Stomach smooth muscle (tissue), 2 donors: Measurements from ENCODE around the gene ARL6IP5.

Source experiments
- H3K27ac ChIP-seq: one replicate; pipeline ENCODE4 v1.7.0; 2013; ENCODE audit warnings: mild to moderate bottlenecking, low read length, inconsistent platforms
- H3K27me3 ChIP-seq, 2 donors: one replicate each; pipeline ENCODE4 v1.7.0; 2013; ENCODE audit warnings: low read length in 2 of 2; ENCODE audit not compliant: insufficient read depth in 2 of 2, control insufficient read depth in 1 of 2
- H3K36me3 ChIP-seq, 2 donors: one replicate each; pipeline ENCODE4 v1.7.0; 2013; ENCODE audit warnings: low read length in 2 of 2; ENCODE audit not compliant: control insufficient read depth in 2 of 2, insufficient read depth in 2 of 2
- H3K4me1 ChIP-seq: one replicate; pipeline ENCODE4 v1.7.0; 2013; ENCODE audit warnings: low read length; ENCODE audit not compliant: control insufficient read depth, insufficient read depth
- H3K4me3 ChIP-seq, 2 donors: one replicate each; pipeline ENCODE4 v1.7.0; 2013; ENCODE audit warnings: low read length in 2 of 2
- H3K9ac ChIP-seq, 2 donors: one replicate each; pipeline ENCODE4 v1.7.0; 2013; ENCODE audit warnings: low read length in 2 of 2, mild to moderate bottlenecking in 1 of 2
- H3K9me3 ChIP-seq, 2 donors: one replicate each; pipeline ENCODE4 v1.7.0; 2013; ENCODE audit warnings: low read length in 2 of 2; ENCODE audit not compliant: control insufficient read depth in 2 of 2
- donor health status: healthy.
- donor health status: Pancreatic carcinoma.

Gene ARL6IP5

GRCh38 chr3:69130689-69131088 is 46.0 kb downstream of the ARL6IP5 start:
- Histone ChIP-seq H3K36me3 (no peaks in the 10 kb centered on the region), H3K27ac (no peak overlapping the region), H3K9me3 (no peaks in the 10 kb centered on the region), H3K9ac (no peak overlapping the region), H3K4me3 (no peak overlapping the region), H3K4me1 (no peaks in the 10 kb centered on the region), H3K27me3 (no peaks in the 10 kb centered on the region)

GRCh38 chr3:69137005-69137404 is 52.3 kb downstream of the ARL6IP5 start:
- H3K27ac ChIP-seq, result no peak overlapping the region
- H3K27me3 ChIP-seq, result no peaks in the 10 kb centered on the region
- H3K9me3 ChIP-seq, result no peaks in the 10 kb centered on the region
- peaks cover under 1% of the 10 kb centered on the region for H3K4me1 ChIP-seq
- no peak overlapping the region for H3K9ac ChIP-seq
- no peak overlapping the region for H3K4me3 ChIP-seq
- no peaks in the 10 kb centered on the region for H3K36me3 ChIP-seq

GRCh38 chr3:69137412-69137811 is 52.7 kb downstream of the ARL6IP5 start:
- Histone ChIP-seq H3K27ac (no peak overlapping the region), H3K9ac (no peak overlapping the region), H3K36me3 (no peaks in the 10 kb centered on the region), H3K4me1 (peaks cover 4% of the 10 kb centered on the region), H3K9me3 (no peaks in the 10 kb centered on the region), H3K4me3 (no peak overlapping the region), H3K27me3 (no peaks in the 10 kb centered on the region)

GRCh38 chr3:69141313-69141712 is 56.6 kb downstream of the ARL6IP5 start:
- no peak overlapping the region for H3K27ac ChIP-seq
- no peak overlapping the region for H3K9ac ChIP-seq
- H3K4me3 ChIP-seq, result no peak overlapping the region
- peaks cover 4% of the 10 kb centered on the region for H3K4me1 ChIP-seq
- H3K27me3 ChIP-seq, result no peaks in the 10 kb centered on the region
- H3K9me3 ChIP-seq, result no peaks in the 10 kb centered on the region
- no peaks in the 10 kb centered on the region for H3K36me3 ChIP-seq

- H3K4me1 ChIP-seq, result peaks cover 4% of the 10 kb centered on the region
- H3K27ac ChIP-seq, result no peak overlapping the region
- H3K9me3 ChIP-seq, result no peaks in the 10 kb centered on the region
- H3K27me3 ChIP-seq, result no peaks in the 10 kb centered on the region
- H3K9ac ChIP-seq, result no peak overlapping the region
- no peaks in the 10 kb centered on the region for H3K36me3 ChIP-seq
- no peak overlapping the region for H3K4me3 ChIP-seq
Observed at GRCh38 chr3:69142090-69142489, 57.4 kb downstream of the ARL6IP5 start.

GRCh38 chr3:69142797-69143454 is 58.2 kb downstream of the ARL6IP5 start:
- Histone ChIP-seq H3K36me3 (no peaks in the 10 kb centered on the region), H3K4me1 (peaks cover 4% of the 10 kb centered on the region), H3K4me3 (no peak overlapping the region), H3K9me3 (no peaks in the 10 kb centered on the region), H3K9ac (no peak overlapping the region), H3K27me3 (no peaks in the 10 kb centered on the region), H3K27ac (no peak overlapping the region)

- H3K4me1 ChIP-seq, result peaks cover 4% of the 10 kb centered on the region
- H3K27me3 ChIP-seq, result no peaks in the 10 kb centered on the region
- H3K4me3 ChIP-seq, result no peak overlapping the region
- H3K36me3 ChIP-seq, result no peaks in the 10 kb centered on the region
- no peaks in the 10 kb centered on the region for H3K9me3 ChIP-seq
- no peak overlapping the region for H3K9ac ChIP-seq
- H3K27ac ChIP-seq, result no peak overlapping the region
Observed at GRCh38 chr3:69143612-69144011, 58.9 kb downstream of the ARL6IP5 start.

GRCh38 chr3:69144631-69145245 is 60.0 kb downstream of the ARL6IP5 start:
- H3K4me1 ChIP-seq, result peaks cover 4% of the 10 kb centered on the region
- H3K27ac ChIP-seq, result no peak overlapping the region
- H3K36me3 ChIP-seq, result no peaks in the 10 kb centered on the region
- H3K9me3 ChIP-seq, result no peaks in the 10 kb centered on the region
- H3K27me3 ChIP-seq, result no peaks in the 10 kb centered on the region
- H3K4me3 ChIP-seq, result no peak overlapping the region
- H3K9ac ChIP-seq, result no peak overlapping the region

- Histone ChIP-seq H3K4me3 (no peak overlapping the region), H3K9me3 (no peaks in the 10 kb centered on the region), H3K9ac (no peak overlapping the region), H3K27me3 (no peaks in the 10 kb centered on the region), H3K27ac (no peak overlapping the region), H3K4me1 (peaks cover 4% of the 10 kb centered on the region), H3K36me3 (no peaks in the 10 kb centered on the region)
Observed at GRCh38 chr3:69145688-69146087, 61.0 kb downstream of the ARL6IP5 start.

- no peak overlapping the region for H3K27ac ChIP-seq
- no peaks in the 10 kb centered on the region for H3K27me3 ChIP-seq
- H3K4me3 ChIP-seq, result no peak overlapping the region
- no peaks in the 10 kb centered on the region for H3K9me3 ChIP-seq
- no peaks in the 10 kb centered on the region for H3K4me1 ChIP-seq
- no peak overlapping the region for H3K9ac ChIP-seq
- no peaks in the 10 kb centered on the region for H3K36me3 ChIP-seq
Observed at GRCh38 chr3:69149586-69149985, 64.8 kb downstream of the ARL6IP5 start.
